Measurements from ENCODE around the gene ZNF230. TPM values are rescaled to one million over a fixed set of nuclear protein-coding genes. Genes with fewer than 3 reads are reported as not detected.

The ZNF230 gene
- total RNA-seq, 3 donors from 2014 or later, result 3.2 to 5.2 (median 3.8) TPM

DNA sequence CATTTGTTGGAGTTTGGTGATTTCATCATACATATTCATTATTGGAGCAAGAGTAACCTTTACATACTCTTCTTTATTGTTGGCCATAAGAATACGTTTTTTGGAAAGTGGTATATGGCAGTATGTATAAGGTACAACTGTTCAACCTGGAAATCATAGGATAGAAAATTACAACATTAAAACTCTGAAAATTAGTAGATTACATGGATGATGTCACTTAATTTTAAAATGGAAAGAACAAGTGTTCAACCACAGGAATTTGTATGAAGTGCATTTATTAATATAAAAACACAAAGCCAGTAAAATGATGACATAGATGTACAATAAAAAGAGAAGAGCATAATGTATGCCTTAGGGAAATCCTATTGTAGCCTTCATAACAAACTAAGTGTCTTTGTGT lies 26.0 kb upstream of the ZNF230 start:
- H3K9me3 ChIP-seq, result peaks cover 93% of the 10 kb centered on the region

DNA sequence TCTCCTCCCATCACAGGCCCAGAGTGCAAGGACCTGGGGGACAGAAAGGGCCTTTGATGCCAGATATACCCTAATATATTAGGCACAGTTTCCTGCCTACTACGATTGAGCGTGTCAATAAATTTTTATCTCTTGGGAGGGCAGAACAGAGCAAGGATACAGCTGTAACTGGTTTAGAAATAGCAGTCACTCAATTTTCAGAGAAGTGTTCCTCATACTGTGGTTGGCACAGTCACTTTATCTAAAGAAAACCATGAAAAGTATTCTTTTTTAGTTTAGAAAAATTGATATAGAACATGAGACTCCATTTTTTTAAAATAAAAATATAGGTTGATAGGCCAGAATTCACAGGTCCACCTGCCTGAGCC lies 19.2 kb upstream of the ZNF230 start:
- H3K9me3 ChIP-seq, result peaks cover 25% of the 10 kb centered on the region
- ATAC-seq (no peak), DNase-seq (no peak)
- TF ChIP-seq, protein P1, sequence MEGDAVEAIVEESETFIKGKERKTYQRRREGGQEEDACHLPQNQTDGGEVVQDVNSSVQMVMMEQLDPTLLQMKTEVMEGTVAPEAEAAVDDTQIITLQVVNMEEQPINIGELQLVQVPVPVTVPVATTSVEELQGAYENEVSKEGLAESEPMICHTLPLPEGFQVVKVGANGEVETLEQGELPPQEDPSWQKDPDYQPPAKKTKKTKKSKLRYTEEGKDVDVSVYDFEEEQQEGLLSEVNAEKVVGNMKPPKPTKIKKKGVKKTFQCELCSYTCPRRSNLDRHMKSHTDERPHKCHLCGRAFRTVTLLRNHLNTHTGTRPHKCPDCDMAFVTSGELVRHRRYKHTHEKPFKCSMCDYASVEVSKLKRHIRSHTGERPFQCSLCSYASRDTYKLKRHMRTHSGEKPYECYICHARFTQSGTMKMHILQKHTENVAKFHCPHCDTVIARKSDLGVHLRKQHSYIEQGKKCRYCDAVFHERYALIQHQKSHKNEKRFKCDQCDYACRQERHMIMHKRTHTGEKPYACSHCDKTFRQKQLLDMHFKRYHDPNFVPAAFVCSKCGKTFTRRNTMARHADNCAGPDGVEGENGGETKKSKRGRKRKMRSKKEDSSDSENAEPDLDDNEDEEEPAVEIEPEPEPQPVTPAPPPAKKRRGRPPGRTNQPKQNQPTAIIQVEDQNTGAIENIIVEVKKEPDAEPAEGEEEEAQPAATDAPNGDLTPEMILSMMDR (IDR thresholded peaks at IDR 0.05), result no peak
- intact Hi-C loops (cut with DNase I, micrococcal nuclease), result no loop called here
- no peak overlapping the region for H3K4me3 ChIP-seq
- no peaks in the 10 kb centered on the region for H3K4me1 ChIP-seq (ENCODE audit: low read depth)
- no peaks in the 10 kb centered on the region for H3K36me3 ChIP-seq (ENCODE audit: low read depth)

More for the DNA sequence above, 26.0 kb upstream of the ZNF230 start:
- H3K36me3 ChIP-seq (ENCODE audit: low read depth), result no peaks in the 10 kb centered on the region
- ATAC-seq (no peak), DNase-seq (no peak)
- intact Hi-C loops (cut with DNase I, micrococcal nuclease), result no loop called here
- no peaks in the 10 kb centered on the region for H3K4me1 ChIP-seq (ENCODE audit: low read depth)
- TF ChIP-seq, protein P1 (IDR thresholded peaks at IDR 0.05), result no peak
- H3K4me3 ChIP-seq, result no peak overlapping the region

DNA sequence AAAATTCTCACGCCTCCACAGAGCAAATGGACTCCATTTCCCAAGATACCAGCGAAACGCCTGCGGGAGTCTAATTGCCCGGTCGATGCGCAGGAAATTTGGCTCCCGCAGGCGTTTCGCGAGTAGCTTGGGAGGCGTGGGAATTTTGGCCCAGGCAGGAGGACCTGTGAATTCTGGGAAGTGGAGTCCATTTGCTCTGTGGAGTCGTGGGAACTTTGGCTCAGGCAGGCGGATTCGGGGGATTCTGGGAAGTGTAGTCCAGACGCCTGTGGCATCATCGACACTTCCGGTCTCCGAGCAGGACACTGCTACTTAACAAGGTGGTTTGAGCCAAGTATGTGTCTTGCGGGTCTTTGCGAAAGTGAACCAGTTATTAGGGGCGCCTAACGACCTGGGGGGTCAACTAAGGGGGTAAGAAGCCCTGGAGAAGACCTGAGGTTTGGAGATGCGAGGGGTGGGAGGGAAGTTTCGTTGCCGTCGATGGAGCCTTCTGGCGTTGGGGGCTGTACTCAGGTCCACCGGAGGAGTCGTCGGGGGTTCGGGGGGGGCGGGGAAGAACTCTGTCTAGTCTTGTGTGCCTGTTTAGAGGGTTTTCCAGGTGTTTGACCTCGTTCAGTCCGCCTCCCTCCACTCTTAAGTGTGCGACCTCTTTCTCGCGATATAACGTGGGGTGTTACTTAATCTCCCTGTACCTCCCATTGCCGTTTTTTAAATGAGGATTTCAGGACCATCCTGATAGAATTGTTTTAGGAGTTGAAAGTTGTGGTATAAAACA lies 18.7 kb upstream of the ZNF230 start, which contains the start of gene ZNF155:
TSS of gene ZNF155 (plus strand) at position 277 of the 775 bp plus-strand sequence. CDS start 4,356 bp downstream, outside the sequence.
- intact Hi-C loops (cut with DNase I, micrococcal nuclease), result no loop called here
- H3K4me3 ChIP-seq, result peak within 1 kb of the TSS; percentile 36
- H3K9me3 ChIP-seq, result peaks cover 20% of the 10 kb centered on the region
- ATAC-seq (peak; percentile 100), DNase-seq (peak; percentile 87 to 93 (median 90))
- H3K4me1 ChIP-seq (ENCODE audit: low read depth), result no peaks in the 10 kb centered on the region
- TF ChIP-seq, protein P1 (IDR thresholded peaks at IDR 0.05), result no peak
- H3K36me3 ChIP-seq (ENCODE audit: low read depth), result no peaks in the 10 kb centered on the region

DNA sequence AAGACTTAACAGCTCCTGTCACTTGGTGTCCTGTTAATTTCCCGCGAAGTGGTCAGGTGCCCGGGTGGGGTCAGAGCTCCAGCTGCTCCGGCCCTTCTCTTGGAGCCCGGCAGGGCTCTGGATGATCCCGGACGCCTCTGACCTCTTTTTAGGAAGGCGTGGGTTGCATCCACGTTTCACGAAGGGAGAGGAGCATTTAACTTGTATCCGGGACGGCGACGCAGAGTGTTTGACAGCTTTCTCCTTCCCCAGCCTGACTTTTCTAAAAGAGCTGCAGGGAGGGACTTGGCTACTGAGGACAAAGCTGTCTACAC lies 18.1 kb upstream of the ZNF230 start:
- ATAC-seq (peak; percentile 29), DNase-seq (peak in 2 of 3 donors; percentile 34 to 45)
- intact Hi-C loops (cut with DNase I, micrococcal nuclease), result no loop called here
- Histone ChIP-seq H3K9me3 (peaks cover 15% of the 10 kb centered on the region), H3K36me3 (ENCODE audit: low read depth) (no peaks in the 10 kb centered on the region), H3K4me1 (ENCODE audit: low read depth) (no peaks in the 10 kb centered on the region), H3K4me3 (peak overlapping the region; percentile 36)
- TF ChIP-seq, protein P1 (IDR thresholded peaks at IDR 0.05), result no peak

DNA sequence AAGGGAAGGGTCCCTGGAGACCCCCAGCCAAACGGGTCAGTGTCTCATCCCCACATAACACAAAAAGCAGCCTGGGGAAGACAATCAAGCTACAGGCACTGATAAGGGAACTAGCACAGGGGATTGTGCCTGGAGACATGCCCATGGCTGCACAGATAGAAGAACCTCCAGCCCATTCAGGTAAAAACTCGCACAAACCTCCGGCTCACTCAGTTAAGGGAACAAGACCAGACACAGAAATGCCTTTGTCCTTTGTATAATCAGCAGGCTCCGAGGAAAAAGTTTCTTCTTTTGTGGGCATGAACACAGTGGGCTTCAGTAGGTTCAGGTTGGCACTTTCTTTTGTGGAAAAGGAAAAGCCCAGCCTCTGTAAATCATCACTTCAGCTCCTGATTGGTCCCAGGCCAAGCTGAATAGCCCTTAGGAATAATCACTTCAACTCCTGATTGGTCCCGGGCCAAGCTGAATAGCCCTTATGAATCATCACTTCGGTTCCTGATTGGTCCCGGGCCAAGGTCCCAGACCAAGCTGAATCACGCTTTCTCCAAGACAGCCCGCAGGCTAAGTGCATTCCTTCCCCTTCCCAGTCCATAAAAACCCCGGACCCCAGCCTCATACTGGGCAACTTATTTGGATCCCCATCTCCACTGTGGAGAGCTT lies 5.0 kb upstream of the ZNF230 start:
- no peak for DNase-seq
- intact Hi-C loops (cut with DNase I, micrococcal nuclease), result no loop called here
- no peak overlapping the region for H3K4me3 ChIP-seq
- no peak for ATAC-seq
- TF ChIP-seq, protein P1 (IDR thresholded peaks at IDR 0.05), result no peak
- H3K4me1 ChIP-seq (ENCODE audit: low read depth), result peaks cover 3% of the 10 kb centered on the region
- peaks cover 12% of the 10 kb centered on the region for H3K36me3 ChIP-seq (ENCODE audit: low read depth)
- peaks cover 18% of the 10 kb centered on the region for H3K9me3 ChIP-seq

Data from mucosa of descending colon (tissue), 3 donors.